H9 (cell line): ENCODE data around the gene ZNF750. TPM values are rescaled to one million over a fixed set of nuclear protein-coding genes. Genes with fewer than 3 reads are reported as not detected.
A peak's percentile ranks its signal among the peaks of the same experiment; 100 is the strongest.

Experiments used
- DNase-seq: peaks from one replicate; pipeline ENCODE4 v3.0.0-alpha.2; 2017
- H2AFZ ChIP-seq: one replicate; pipeline ENCODE4 v1.6.1; 2013; ENCODE audit warnings: mild to moderate bottlenecking, low read length, control low read depth, moderate library complexity
- H2AK5ac ChIP-seq: 2 replicates; pipeline ENCODE4 v1.6.1; 2013; ENCODE audit warnings: low read length, control low read depth, mixed read lengths; ENCODE audit not compliant: insufficient read length
- H2BK120ac ChIP-seq: one replicate; pipeline ENCODE4 v1.6.1; 2013; ENCODE audit warnings: low read depth, mild to moderate bottlenecking, low read length, control low read depth, inconsistent platforms; ENCODE audit not compliant: poor library complexity, severe bottlenecking
- H2BK12ac ChIP-seq: 2 replicates; pipeline ENCODE4 v1.6.1; 2013; ENCODE audit warnings: low read length, control low read depth, mixed read lengths, low read depth; ENCODE audit not compliant: insufficient read length
- H2BK15ac ChIP-seq: 2 replicates; pipeline ENCODE4 v1.6.1; 2013; ENCODE audit warnings: low read depth, low read length, control low read depth
- H2BK20ac ChIP-seq: one replicate; pipeline ENCODE4 v1.6.1; 2013; ENCODE audit warnings: low read depth, mild to moderate bottlenecking, low read length, control low read depth, inconsistent platforms; ENCODE audit not compliant: poor library complexity, severe bottlenecking
- H2BK5ac ChIP-seq: 2 replicates; pipeline ENCODE4 v1.6.1; 2013; ENCODE audit warnings: low read length, control low read depth, mixed read lengths; ENCODE audit not compliant: insufficient read length
- H3K14ac ChIP-seq: 2 replicates; pipeline ENCODE4 v1.6.1; 2013; ENCODE audit warnings: low read length, control low read depth; ENCODE audit not compliant: insufficient read depth
- H3K18ac ChIP-seq: 2 replicates; pipeline ENCODE4 v1.6.1; 2013; ENCODE audit warnings: low read depth, mild to moderate bottlenecking, mixed read lengths, low read length, control low read depth; ENCODE audit not compliant: insufficient read length
- H3K23ac ChIP-seq: 2 replicates; pipeline ENCODE4 v1.6.1; 2013; ENCODE audit warnings: low read length, control low read depth, mixed read lengths, low read depth; ENCODE audit not compliant: insufficient read length
- H3K23me2 ChIP-seq: 2 replicates; pipeline ENCODE4 v1.6.1; 2013; ENCODE audit warnings: low read depth, mild to moderate bottlenecking, mixed read lengths, low read length, control low read depth; ENCODE audit not compliant: insufficient read length, poor library complexity, severe bottlenecking
- H3K27ac ChIP-seq: 2 replicates; pipeline ENCODE4 v1.5.1; 2013; ENCODE audit warnings: low read length, control low read depth, mixed read lengths, low read depth; ENCODE audit not compliant: insufficient read length
- H3K27me3 ChIP-seq: 2 replicates; pipeline ENCODE4 v1.6.1; 2013; ENCODE audit warnings: low read length, control low read depth, inconsistent platforms; ENCODE audit not compliant: insufficient read depth
- H3K4ac ChIP-seq: 2 replicates; pipeline ENCODE4 v1.6.1; 2013; ENCODE audit warnings: low read depth, mild to moderate bottlenecking, control low read depth, inconsistent platforms, low read length, moderate library complexity
- H3K4me1 ChIP-seq: 2 replicates; pipeline ENCODE4 v1.6.1; 2013; ENCODE audit warnings: low read length, control low read depth, inconsistent platforms; ENCODE audit not compliant: insufficient read depth
- H3K4me2 ChIP-seq: 2 replicates; pipeline ENCODE4 v1.6.1; 2013; ENCODE audit warnings: low read length, control low read depth, mixed read lengths; ENCODE audit not compliant: insufficient read length, insufficient read depth
- H3K56ac ChIP-seq: 2 replicates; pipeline ENCODE4 v1.6.1; 2013; ENCODE audit warnings: low read depth, mild to moderate bottlenecking, mixed read lengths, low read length, control low read depth; ENCODE audit not compliant: insufficient read length
- H3K79me1 ChIP-seq: 2 replicates; pipeline ENCODE4 v1.6.1; 2013; ENCODE audit warnings: low read depth, mild to moderate bottlenecking, moderate library complexity, low read length, control low read depth, inconsistent platforms; ENCODE audit not compliant: insufficient read depth, poor library complexity, severe bottlenecking
- H3K79me2 ChIP-seq: 2 replicates; pipeline ENCODE4 v1.6.1; 2013; ENCODE audit warnings: low read length, control low read depth, inconsistent platforms; ENCODE audit not compliant: insufficient read depth
- H3K9ac ChIP-seq: 2 replicates; pipeline ENCODE4 v1.6.1; 2013; ENCODE audit warnings: low read length, control low read depth, mixed read lengths; ENCODE audit not compliant: insufficient read length; ENCODE audit errors: extremely low read depth
- H3K9me3 ChIP-seq: one replicate; pipeline ENCODE4 v1.6.1; 2013; ENCODE audit warnings: low read depth, low read length, inconsistent platforms; ENCODE audit not compliant: control insufficient read depth
- H3T11ph ChIP-seq: one replicate; pipeline ENCODE4 v1.6.1; 2013; ENCODE audit warnings: mild to moderate bottlenecking, low read length, control low read depth, inconsistent platforms
- H4K20me1 ChIP-seq: one replicate; pipeline ENCODE4 v1.6.1; 2013; ENCODE audit not compliant: control insufficient read depth, insufficient read length, insufficient read depth
- H4K5ac ChIP-seq: 2 replicates; pipeline ENCODE4 v1.6.1; 2013; ENCODE audit warnings: low read depth, mild to moderate bottlenecking, mixed read lengths, low read length, control low read depth; ENCODE audit not compliant: insufficient read length
- H4K8ac ChIP-seq: replicated peaks from 2 replicates; pipeline ENCODE4 v1.6.1; 2013; ENCODE audit warnings: low read length, control low read depth, mixed read lengths, low read depth; ENCODE audit not compliant: insufficient read length
- H4K91ac ChIP-seq: 2 replicates; pipeline ENCODE4 v1.6.1; 2013; ENCODE audit warnings: low read depth, mild to moderate bottlenecking, moderate library complexity, mixed read lengths, low read length, control low read depth; ENCODE audit not compliant: insufficient read length
- H3K27ac Mint-ChIP-seq, 3 experiments: 2 replicates in 2 of 3; 3 replicates in 1 of 3; pipeline ENCODE4 v1.8.0; 2020 to 2021; ENCODE audit warnings: mixed read lengths in 3 of 3, mild to moderate bottlenecking in 1 of 3, moderate library complexity in 1 of 3
- H3K27me3 Mint-ChIP-seq: 2 replicates; pipeline ENCODE4 v1.8.0; 2021; ENCODE audit warnings: low read depth, mild to moderate bottlenecking, moderate library complexity, mixed read lengths
- H3K36me3 Mint-ChIP-seq, 3 experiments: 2 replicates in 2 of 3; 3 replicates in 1 of 3; pipeline ENCODE4 v1.8.0; 2020 to 2021; ENCODE audit warnings: low read depth in 3 of 3, mixed read lengths in 3 of 3; ENCODE audit not compliant: insufficient read depth in 1 of 3
- H3K4me1 Mint-ChIP-seq, 2 experiments: 2 replicates each; pipeline ENCODE4 v1.8.0; 2020; ENCODE audit warnings: mixed read lengths in 2 of 2
- H3K4me3 Mint-ChIP-seq, 2 experiments: 2 replicates in 1 of 2; 3 replicates in 1 of 2; pipeline ENCODE4 v1.8.0; 2020 to 2021; ENCODE audit warnings: mild to moderate bottlenecking in 2 of 2, mixed read lengths in 2 of 2, moderate library complexity in 1 of 2
- H3K9me3 Mint-ChIP-seq, 2 experiments: 2 replicates in 1 of 2; 3 replicates in 1 of 2; pipeline ENCODE4 v1.8.0; 2020; ENCODE audit warnings: mild to moderate bottlenecking in 2 of 2, mixed read lengths in 2 of 2, moderate library complexity in 1 of 2
- WGBS: extraction: QIAGEN DNeasy Blood & Tissue Kit; methylation state at CpG from one replicate; pipeline ENCODE4 v1.1.7; 2013; ENCODE audit warnings: missing lambda C conversion rate, low lambda C conversion rate, mixed read lengths; ENCODE audit not compliant: insufficient read length; ENCODE audit errors: extremely low coverage; 5-methylcytosine and 5-hydroxymethylcytosine counted together
- total RNA-seq: library from RNA; stranded (reverse); gene quantifications from 2 replicates; pipeline ENCODE4 v1.2.1, GENCODE V29; 2021
- TF ChIP-seq, protein P1 (sequence below): fragments of 200-600 bp; sonication (generic); conservative IDR thresholded peaks from 3 replicates; pipeline ENCODE4 v1.8.0; 2021; ENCODE audit warnings: antibody characterized with exemption, mild to moderate bottlenecking

ZNF750 gene
- total RNA-seq, 1 experiment from 2014 or later, result not detected

- no peak overlapping the region for H3K4ac ChIP-seq
- H3K4me2 ChIP-seq, result no peak overlapping the region
- Mint-ChIP-seq H3K36me3 (peaks cover 12 to 32% (median 27%) of the 10 kb centered on the region in 3 experiments), H3K27me3 (no peaks in the 10 kb centered on the region), H3K4me3 (no peak overlapping the region), H3K27ac (peak overlapping the region; percentile 24 to 77 (median 70); a peak in 4 of 7 replicates), H3K9me3 (no peaks in the 10 kb centered on the region), H3K4me1 (peaks cover 26 to 29% of the 10 kb centered on the region in 2 experiments)
- no peak overlapping the region for H2BK12ac ChIP-seq
- H3K23ac ChIP-seq, result no peak overlapping the region
- no peak overlapping the region for H3T11ph ChIP-seq
- H3K9me3 ChIP-seq, result no peaks in the 10 kb centered on the region
- no peaks in the 10 kb centered on the region for H3K23me2 ChIP-seq
- TF ChIP-seq, protein P1, sequence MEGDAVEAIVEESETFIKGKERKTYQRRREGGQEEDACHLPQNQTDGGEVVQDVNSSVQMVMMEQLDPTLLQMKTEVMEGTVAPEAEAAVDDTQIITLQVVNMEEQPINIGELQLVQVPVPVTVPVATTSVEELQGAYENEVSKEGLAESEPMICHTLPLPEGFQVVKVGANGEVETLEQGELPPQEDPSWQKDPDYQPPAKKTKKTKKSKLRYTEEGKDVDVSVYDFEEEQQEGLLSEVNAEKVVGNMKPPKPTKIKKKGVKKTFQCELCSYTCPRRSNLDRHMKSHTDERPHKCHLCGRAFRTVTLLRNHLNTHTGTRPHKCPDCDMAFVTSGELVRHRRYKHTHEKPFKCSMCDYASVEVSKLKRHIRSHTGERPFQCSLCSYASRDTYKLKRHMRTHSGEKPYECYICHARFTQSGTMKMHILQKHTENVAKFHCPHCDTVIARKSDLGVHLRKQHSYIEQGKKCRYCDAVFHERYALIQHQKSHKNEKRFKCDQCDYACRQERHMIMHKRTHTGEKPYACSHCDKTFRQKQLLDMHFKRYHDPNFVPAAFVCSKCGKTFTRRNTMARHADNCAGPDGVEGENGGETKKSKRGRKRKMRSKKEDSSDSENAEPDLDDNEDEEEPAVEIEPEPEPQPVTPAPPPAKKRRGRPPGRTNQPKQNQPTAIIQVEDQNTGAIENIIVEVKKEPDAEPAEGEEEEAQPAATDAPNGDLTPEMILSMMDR, result no peak
- H3K27me3 ChIP-seq, result no peaks in the 10 kb centered on the region
- no peak overlapping the region for H2AFZ ChIP-seq
- no peak overlapping the region for H2AK5ac ChIP-seq
- no peak overlapping the region for H2BK5ac ChIP-seq
- H4K20me1 ChIP-seq, result peaks cover 4% of the 10 kb centered on the region
- no peak overlapping the region for H2BK20ac ChIP-seq
- no peak overlapping the region for H4K8ac ChIP-seq
- H3K18ac ChIP-seq, result no peak overlapping the region
- no CpG with 5 or more reads among the region's 18 CpGs for WGBS
- no peak overlapping the region for H2BK120ac ChIP-seq
- no peaks in the 10 kb centered on the region; the same call in 1 of the 2 replicates for H3K79me2 ChIP-seq
- no peak overlapping the region for H3K56ac ChIP-seq
- H3K79me1 ChIP-seq, result no peaks in the 10 kb centered on the region
- no peak overlapping the region for H3K14ac ChIP-seq
- no peak overlapping the region for H3K27ac ChIP-seq
- no peaks in the 10 kb centered on the region for H3K4me1 ChIP-seq
- no peak for DNase-seq
- H4K5ac ChIP-seq, result no peak overlapping the region
- no peak overlapping the region for H3K9ac ChIP-seq
- H2BK15ac ChIP-seq, result no peak overlapping the region
- H4K91ac ChIP-seq, result no peak overlapping the region
Observed at GRCh38 chr17:82876149-82876548, 36.3 kb upstream of the ZNF750 start.
